ENCODE results near the gene LNPK. TPM values are rescaled to one million over a fixed set of nuclear protein-coding genes. Genes with fewer than 3 reads are reported as not detected.
"Not testable (repeated sequence)": the region's sequence is repeated elsewhere in the genome, so short reads cannot be mapped to it uniquely, and the experiment has no call there.

The LNPK gene
- total RNA-seq, 1 donor from 2014 or later, result 12.5 TPM

DNA sequence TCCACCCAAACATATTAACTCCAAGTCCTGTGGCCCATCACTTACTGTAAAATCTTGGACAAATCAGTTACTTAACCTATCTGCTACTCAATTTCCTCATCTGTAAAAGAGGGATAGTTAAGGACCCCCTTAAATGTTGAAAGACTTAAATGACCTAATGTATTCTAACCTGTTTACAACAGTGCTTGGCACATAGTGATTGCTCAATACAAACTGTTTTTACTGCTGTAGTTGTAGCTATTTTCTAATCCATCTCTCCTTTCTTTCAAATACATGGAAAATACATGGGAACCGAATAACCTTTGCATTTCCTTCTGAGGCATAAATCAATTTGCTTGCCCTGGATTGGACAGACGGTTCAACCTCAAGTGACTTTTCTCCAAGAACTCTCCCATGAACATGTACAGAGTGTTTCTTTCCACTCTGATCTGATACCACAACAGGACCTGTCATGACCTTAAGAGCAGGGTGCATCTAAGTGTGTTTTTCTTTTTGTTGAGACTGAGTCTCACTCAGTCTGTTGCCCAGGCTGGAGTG lies 2.7 kb downstream of the LNPK start:
- H3K4me1 Mint-ChIP-seq (ENCODE audit: unreplicated experiment), result peaks cover 11% of the 10 kb centered on the region
- H3K27me3 Mint-ChIP-seq (ENCODE audit: unreplicated experiment), result peaks cover 2% of the 10 kb centered on the region
- no peaks in the 10 kb centered on the region for H3K36me3 Mint-ChIP-seq (ENCODE audit: low read depth, unreplicated experiment)
- H3K27ac Mint-ChIP-seq (ENCODE audit: unreplicated experiment), result no peak overlapping the region
- H3K4me3 Mint-ChIP-seq (ENCODE audit: unreplicated experiment), result no peak overlapping the region
- no peaks in the 10 kb centered on the region for H3K9me3 Mint-ChIP-seq (ENCODE audit: unreplicated experiment)
- no peak for DNase-seq (ENCODE audit: low spot score)
- TF ChIP-seq, protein P1, sequence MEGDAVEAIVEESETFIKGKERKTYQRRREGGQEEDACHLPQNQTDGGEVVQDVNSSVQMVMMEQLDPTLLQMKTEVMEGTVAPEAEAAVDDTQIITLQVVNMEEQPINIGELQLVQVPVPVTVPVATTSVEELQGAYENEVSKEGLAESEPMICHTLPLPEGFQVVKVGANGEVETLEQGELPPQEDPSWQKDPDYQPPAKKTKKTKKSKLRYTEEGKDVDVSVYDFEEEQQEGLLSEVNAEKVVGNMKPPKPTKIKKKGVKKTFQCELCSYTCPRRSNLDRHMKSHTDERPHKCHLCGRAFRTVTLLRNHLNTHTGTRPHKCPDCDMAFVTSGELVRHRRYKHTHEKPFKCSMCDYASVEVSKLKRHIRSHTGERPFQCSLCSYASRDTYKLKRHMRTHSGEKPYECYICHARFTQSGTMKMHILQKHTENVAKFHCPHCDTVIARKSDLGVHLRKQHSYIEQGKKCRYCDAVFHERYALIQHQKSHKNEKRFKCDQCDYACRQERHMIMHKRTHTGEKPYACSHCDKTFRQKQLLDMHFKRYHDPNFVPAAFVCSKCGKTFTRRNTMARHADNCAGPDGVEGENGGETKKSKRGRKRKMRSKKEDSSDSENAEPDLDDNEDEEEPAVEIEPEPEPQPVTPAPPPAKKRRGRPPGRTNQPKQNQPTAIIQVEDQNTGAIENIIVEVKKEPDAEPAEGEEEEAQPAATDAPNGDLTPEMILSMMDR (IDR thresholded peaks at IDR 0.05; ENCODE audit: unreplicated experiment), result no peak

DNA sequence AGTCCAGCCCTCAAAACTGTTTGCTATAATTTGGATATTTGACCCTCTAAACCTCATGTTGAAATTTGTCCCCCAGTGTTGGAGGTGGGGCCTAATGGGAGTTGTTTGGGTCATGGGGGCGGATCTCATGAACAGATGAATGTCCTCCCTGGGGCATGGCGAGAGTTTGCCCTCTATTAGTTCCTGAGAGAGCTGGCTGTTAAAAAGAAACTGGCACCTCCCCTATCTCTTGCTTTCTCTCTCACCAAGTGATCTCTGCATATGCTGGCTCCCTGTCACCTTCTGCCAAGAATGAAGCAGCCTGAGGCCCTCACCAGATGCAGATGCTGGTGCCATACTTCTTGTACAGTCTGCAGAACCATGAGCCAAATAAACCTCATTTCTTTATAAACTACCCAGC lies 12.0 kb downstream of the LNPK start:
- Mint-ChIP-seq H3K27ac (ENCODE audit: unreplicated experiment) (no peak overlapping the region), H3K9me3 (ENCODE audit: unreplicated experiment) (no peaks in the 10 kb centered on the region), H3K4me3 (ENCODE audit: unreplicated experiment) (no peak overlapping the region), H3K4me1 (ENCODE audit: unreplicated experiment) (no peaks in the 10 kb centered on the region), H3K27me3 (ENCODE audit: unreplicated experiment) (peaks cover 2% of the 10 kb centered on the region), H3K36me3 (ENCODE audit: low read depth, unreplicated experiment) (no peaks in the 10 kb centered on the region)
- DNase-seq (ENCODE audit: low spot score), result no peak
- TF ChIP-seq, protein P1 (IDR thresholded peaks at IDR 0.05; ENCODE audit: unreplicated experiment), result no peak

DNA sequence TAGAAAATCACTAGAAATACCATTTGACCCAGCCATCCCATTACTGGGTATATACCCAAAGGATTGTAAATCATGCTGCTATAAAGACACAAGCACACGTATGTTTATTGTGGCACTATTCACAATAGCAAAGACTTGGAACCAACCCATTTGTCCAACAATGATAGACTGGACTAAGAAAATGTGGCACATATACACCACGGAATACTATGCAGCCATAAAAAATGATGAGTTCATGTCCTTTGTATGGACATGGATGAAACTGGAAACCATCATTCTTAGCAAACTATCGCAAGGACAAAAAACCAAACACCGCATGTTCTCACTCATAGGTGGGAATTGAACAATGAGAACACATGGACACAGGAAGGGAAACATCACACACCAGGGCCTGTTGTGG lies 14.9 kb downstream of the LNPK start:
- H3K4me3 Mint-ChIP-seq (ENCODE audit: unreplicated experiment); H3K27me3 Mint-ChIP-seq (ENCODE audit: unreplicated experiment); H3K27ac Mint-ChIP-seq (ENCODE audit: unreplicated experiment); DNase-seq (ENCODE audit: low spot score); H3K4me1 Mint-ChIP-seq (ENCODE audit: unreplicated experiment); H3K36me3 Mint-ChIP-seq (ENCODE audit: low read depth, unreplicated experiment); H3K9me3 Mint-ChIP-seq (ENCODE audit: unreplicated experiment): not testable (repeated sequence)

DNA sequence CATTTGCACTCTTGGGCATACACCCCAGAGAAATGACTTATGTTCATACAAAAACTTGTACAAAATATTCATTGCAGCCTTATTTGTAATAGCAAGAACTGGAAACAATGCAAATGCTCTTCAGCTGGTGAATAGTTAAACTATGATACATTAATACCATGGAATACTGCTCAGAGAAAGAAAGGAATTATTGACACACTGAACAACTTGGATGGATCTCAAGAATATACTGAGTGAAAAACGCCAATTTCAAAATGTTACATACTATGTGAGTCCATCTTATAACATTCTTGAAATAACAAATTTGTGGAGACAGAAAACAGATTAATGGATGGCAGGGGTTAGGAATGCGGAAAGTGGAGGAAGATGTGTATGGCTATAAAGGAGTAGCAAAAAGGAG lies 17.2 kb downstream of the LNPK start:
- H3K4me1 Mint-ChIP-seq (ENCODE audit: unreplicated experiment), result no peaks in the 10 kb centered on the region
- no peaks in the 10 kb centered on the region for H3K9me3 Mint-ChIP-seq (ENCODE audit: unreplicated experiment)
- H3K4me3 Mint-ChIP-seq (ENCODE audit: unreplicated experiment), result no peak overlapping the region
- DNase-seq (ENCODE audit: low spot score), result no peak
- no peak overlapping the region for H3K27ac Mint-ChIP-seq (ENCODE audit: unreplicated experiment)
- H3K27me3 Mint-ChIP-seq (ENCODE audit: unreplicated experiment), result no peaks in the 10 kb centered on the region
- no peaks in the 10 kb centered on the region for H3K36me3 Mint-ChIP-seq (ENCODE audit: low read depth, unreplicated experiment)
- TF ChIP-seq, protein P1 (IDR thresholded peaks at IDR 0.05; ENCODE audit: unreplicated experiment), result no peak

DNA sequence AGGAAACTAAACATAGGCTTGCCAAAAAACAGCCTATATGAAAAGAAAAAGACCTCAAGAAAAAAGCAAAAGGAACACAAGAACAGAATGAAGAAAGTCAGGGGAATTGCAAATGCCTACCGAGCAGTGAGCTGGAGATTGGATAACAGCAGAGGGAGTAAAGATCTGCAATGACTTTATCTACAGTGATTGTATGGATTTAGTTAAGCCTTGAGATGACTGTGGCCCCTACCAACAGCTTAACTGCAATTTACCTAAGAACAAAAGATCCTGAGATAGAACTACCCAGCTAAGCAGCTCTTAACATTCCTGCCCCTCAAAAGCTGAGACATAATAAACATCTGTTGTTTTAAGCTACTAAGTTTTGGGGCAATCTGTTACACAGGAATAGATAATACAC lies 20.5 kb downstream of the LNPK start:
- Mint-ChIP-seq H3K27me3 (ENCODE audit: unreplicated experiment) (no peaks in the 10 kb centered on the region), H3K4me3 (ENCODE audit: unreplicated experiment) (no peak overlapping the region), H3K36me3 (ENCODE audit: low read depth, unreplicated experiment) (no peaks in the 10 kb centered on the region), H3K4me1 (ENCODE audit: unreplicated experiment) (no peaks in the 10 kb centered on the region), H3K27ac (ENCODE audit: unreplicated experiment) (no peak overlapping the region), H3K9me3 (ENCODE audit: unreplicated experiment) (no peaks in the 10 kb centered on the region)
- TF ChIP-seq, protein P1 (IDR thresholded peaks at IDR 0.05; ENCODE audit: unreplicated experiment), result no peak
- no peak for DNase-seq (ENCODE audit: low spot score)

All from endothelial cell (in vitro differentiated cells).